NB4 (cell line): Measurements from ENCODE around the gene TMEM80.

Experiments used
- POLR2A ChIP-seq: IDR thresholded peaks from 2 replicates; pipeline ENCODE4 v1.6.1; 2011; ENCODE audit warnings: mild to moderate bottlenecking; ENCODE audit not compliant: insufficient read length; ENCODE audit errors: extremely low read depth
- TF ChIP-seq, protein P1 (sequence below): IDR thresholded peaks from one replicate; pipeline ENCODE4 v1.5.1; 2012; ENCODE audit warnings: low read depth, low read length
- TF ChIP-seq, protein P2 (sequence below): IDR thresholded peaks from 2 replicates; pipeline ENCODE4 v1.6.1; 2011; ENCODE audit warnings: low read depth, low read length

DNA sequence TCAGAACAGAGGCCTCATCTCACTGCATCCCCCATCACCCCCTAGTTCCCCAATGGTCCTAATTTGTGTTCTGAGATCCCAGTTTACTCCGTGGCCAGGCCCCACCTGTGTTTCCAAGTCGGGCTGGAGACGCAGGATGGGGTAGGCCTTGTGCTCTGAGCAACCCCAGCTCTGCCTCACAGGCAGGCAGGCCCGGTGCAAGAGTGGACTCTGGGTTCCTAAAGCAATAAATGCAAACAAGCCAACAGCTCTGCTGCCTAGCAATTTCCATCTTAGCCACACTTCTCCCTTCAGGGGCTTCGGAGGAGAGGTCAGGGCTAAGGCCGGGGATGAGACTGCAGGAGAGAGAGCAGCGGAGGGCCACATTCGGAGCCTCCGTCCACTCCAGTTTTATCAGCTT is 7.9 kb downstream of the TMEM80 start:
- TF ChIP-seq, protein P1, sequence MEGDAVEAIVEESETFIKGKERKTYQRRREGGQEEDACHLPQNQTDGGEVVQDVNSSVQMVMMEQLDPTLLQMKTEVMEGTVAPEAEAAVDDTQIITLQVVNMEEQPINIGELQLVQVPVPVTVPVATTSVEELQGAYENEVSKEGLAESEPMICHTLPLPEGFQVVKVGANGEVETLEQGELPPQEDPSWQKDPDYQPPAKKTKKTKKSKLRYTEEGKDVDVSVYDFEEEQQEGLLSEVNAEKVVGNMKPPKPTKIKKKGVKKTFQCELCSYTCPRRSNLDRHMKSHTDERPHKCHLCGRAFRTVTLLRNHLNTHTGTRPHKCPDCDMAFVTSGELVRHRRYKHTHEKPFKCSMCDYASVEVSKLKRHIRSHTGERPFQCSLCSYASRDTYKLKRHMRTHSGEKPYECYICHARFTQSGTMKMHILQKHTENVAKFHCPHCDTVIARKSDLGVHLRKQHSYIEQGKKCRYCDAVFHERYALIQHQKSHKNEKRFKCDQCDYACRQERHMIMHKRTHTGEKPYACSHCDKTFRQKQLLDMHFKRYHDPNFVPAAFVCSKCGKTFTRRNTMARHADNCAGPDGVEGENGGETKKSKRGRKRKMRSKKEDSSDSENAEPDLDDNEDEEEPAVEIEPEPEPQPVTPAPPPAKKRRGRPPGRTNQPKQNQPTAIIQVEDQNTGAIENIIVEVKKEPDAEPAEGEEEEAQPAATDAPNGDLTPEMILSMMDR: no peak
- TF ChIP-seq, protein P2, sequence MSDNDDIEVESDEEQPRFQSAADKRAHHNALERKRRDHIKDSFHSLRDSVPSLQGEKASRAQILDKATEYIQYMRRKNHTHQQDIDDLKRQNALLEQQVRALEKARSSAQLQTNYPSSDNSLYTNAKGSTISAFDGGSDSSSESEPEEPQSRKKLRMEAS: no peak
- no peak for TF ChIP-seq POLR2A
